CD4-positive, CD25-positive, alpha-beta regulatory T cell (primary cell): ENCODE measurements around the gene AKR1C3. TPM values are rescaled to one million over a fixed set of nuclear protein-coding genes. Genes with fewer than 3 reads are reported as not detected.
"Not testable (repeated sequence)": the region's sequence is repeated elsewhere in the genome, so short reads cannot be mapped to it uniquely, and the experiment has no call there.

Experiments used
- ATAC-seq, 2 donors: fragments of 150-1000 bp; cut with Tn5 transposase; one replicate each; pipeline ENCODE4 v1.10.0; 2021; ENCODE audit warnings: low read depth in 2 of 2, moderate number of reproducible peaks in 2 of 2, moderate library complexity in 1 of 2
- DNase-seq, 3 donors: peaks; one replicate each; pipeline versions ENCODE4 v3.0.0 to v3.0.0-alpha.2; 2012 to 2022; ENCODE audit warnings: mixed read lengths in 1 of 3
- H3K27ac ChIP-seq: one replicate; pipeline ENCODE4 v1.7.0; 2013; ENCODE audit warnings: mild to moderate bottlenecking, low read length; ENCODE audit not compliant: insufficient read depth, poor library complexity, severe bottlenecking
- H3K27me3 ChIP-seq: one replicate; pipeline ENCODE4 v1.7.0; 2013; ENCODE audit warnings: low read length; ENCODE audit not compliant: control insufficient read depth, insufficient read depth
- H3K36me3 ChIP-seq: one replicate; pipeline ENCODE4 v1.7.0; 2013; ENCODE audit warnings: mild to moderate bottlenecking, low read length, moderate library complexity; ENCODE audit not compliant: control insufficient read depth, insufficient read depth
- H3K4me1 ChIP-seq: 2 replicates; pipeline ENCODE4 v1.7.0; 2013; ENCODE audit warnings: mild to moderate bottlenecking, low read length; ENCODE audit not compliant: insufficient read depth, control insufficient read depth, poor library complexity, severe bottlenecking
- H3K4me3 ChIP-seq: one replicate; pipeline ENCODE4 v1.7.0; 2013; ENCODE audit warnings: low read depth, mild to moderate bottlenecking, low read length, moderate library complexity
- H3K9me3 ChIP-seq, 2 experiments: 1 replicate in 1 of 2; 2 replicates in 1 of 2; pipeline ENCODE4 v1.7.0; 2013; ENCODE audit warnings: low read length in 2 of 2, mild to moderate bottlenecking in 1 of 2, moderate library complexity in 1 of 2; ENCODE audit not compliant: control insufficient read depth in 2 of 2
- H3K27ac Mint-ChIP-seq, 3 donors: one replicate each; pipeline ENCODE4 v1.8.0; 2020 to 2022; ENCODE audit warnings: mild to moderate bottlenecking in 3 of 3, mixed read lengths in 3 of 3, moderate library complexity in 2 of 3
- H3K27me3 Mint-ChIP-seq: one replicate; pipeline ENCODE4 v1.8.0; 2022; ENCODE audit warnings: mild to moderate bottlenecking, mixed read lengths
- H3K36me3 Mint-ChIP-seq: one replicate; pipeline ENCODE4 v1.8.0; 2020; ENCODE audit warnings: mixed read lengths
- H3K4me1 Mint-ChIP-seq, 4 donors: one replicate each; pipeline ENCODE4 v1.8.0; 2020 to 2022; ENCODE audit warnings: mixed read lengths in 4 of 4, mild to moderate bottlenecking in 1 of 4
- H3K4me3 Mint-ChIP-seq, 4 donors: one replicate each; pipeline ENCODE4 v1.8.0; 2020 to 2022; ENCODE audit warnings: mild to moderate bottlenecking in 4 of 4, mixed read lengths in 4 of 4, moderate library complexity in 3 of 4
- H3K9me3 Mint-ChIP-seq, 7 donors: one replicate each; pipeline ENCODE4 v1.8.0; 2020 to 2022; ENCODE audit warnings: mixed read lengths in 7 of 7, mild to moderate bottlenecking in 3 of 7, moderate library complexity in 2 of 7
- polyA plus RNA-seq, 4 donors: library from polyadenylated mRNA; unstranded; fragments of 300-500 nt; fragmentation: Illumina TruSeq; gene quantifications; one replicate each; pipeline ENCODE4 v1.2.3, GENCODE V29; 2021
- total RNA-seq: library from RNA; stranded (reverse); gene quantifications from one replicate; pipeline ENCODE4 v1.2.3, GENCODE V29; 2022

AKR1C3 gene
- total and polyA plus RNA-seq, 5 donors from 2014 or later: 7.4 to 49.6 (median 12.3) TPM

DNA sequence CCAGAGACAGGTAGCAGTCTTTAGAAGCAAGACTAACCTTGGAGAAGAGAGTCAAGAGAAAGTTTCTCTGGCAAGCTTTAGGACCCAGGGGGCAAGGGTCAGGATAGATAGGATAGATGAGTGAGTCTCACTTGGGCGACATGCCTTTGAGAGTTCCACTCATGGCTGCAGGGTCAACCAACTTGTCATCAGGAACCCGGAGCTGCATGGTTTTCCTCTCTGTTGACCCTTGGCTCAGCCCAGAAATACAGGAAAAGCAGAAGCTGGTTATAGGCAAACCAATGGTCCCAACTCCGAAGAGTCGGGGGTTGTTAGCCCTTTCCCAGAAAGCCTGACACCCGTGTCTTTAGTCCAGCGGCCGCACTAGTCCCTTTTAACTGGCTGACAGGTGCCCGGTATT, 34.9 kb upstream of the AKR1C3 start:
- H3K4me3 ChIP-seq, ATAC-seq, H3K4me1 Mint-ChIP-seq, H3K27ac Mint-ChIP-seq, H3K9me3 Mint-ChIP-seq, H3K9me3 ChIP-seq, H3K36me3 Mint-ChIP-seq, DNase-seq, H3K27me3 Mint-ChIP-seq, H3K36me3 ChIP-seq, H3K4me1 ChIP-seq, H3K27ac ChIP-seq, H3K4me3 Mint-ChIP-seq, H3K27me3 ChIP-seq: not testable (repeated sequence)

DNA sequence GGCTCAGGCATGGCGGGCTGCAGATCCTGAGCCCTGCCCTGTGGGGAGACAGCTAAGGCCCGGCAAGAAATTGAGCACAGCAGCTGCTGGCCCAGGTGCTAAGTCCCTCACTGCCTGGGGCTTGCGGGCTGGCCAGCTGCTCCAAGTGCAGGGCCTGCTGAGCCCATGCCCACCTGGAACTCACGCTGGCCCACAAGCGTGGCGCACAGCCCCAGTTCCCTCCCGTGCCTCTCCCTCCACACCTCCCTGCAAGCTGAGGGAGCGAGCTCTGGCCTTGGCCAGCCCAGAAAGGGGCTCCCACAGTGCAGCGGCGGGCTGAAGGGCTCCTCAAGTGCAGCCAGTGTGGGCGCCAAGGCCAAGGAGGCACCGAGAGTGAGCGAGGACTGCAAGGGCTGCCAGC, 33.4 kb upstream of the AKR1C3 start:
- H3K4me1 Mint-ChIP-seq, H3K27me3 ChIP-seq, H3K9me3 Mint-ChIP-seq, H3K4me3 ChIP-seq, H3K36me3 ChIP-seq, ATAC-seq, DNase-seq, H3K4me3 Mint-ChIP-seq, H3K36me3 Mint-ChIP-seq, H3K4me1 ChIP-seq, H3K27me3 Mint-ChIP-seq, H3K9me3 ChIP-seq, H3K27ac ChIP-seq, H3K27ac Mint-ChIP-seq: not testable (repeated sequence)

DNA sequence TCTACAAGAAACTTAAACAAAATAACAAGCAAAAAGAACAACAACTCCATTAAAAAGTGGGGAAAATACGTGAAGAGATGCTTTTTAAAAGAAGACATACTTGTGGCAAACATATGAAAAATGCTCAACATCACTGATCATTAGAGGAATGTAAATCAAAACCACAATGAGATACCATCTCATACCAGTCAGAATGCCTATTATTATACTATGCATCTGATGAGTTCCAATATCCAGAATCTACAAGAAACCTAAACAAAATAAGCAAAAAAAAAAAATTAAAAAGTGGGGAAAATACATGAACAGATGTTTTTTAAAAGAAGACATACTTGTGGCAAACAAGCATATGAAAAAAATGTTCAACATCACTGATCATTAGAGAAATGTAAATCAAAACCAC, 29.6 kb upstream of the AKR1C3 start:
- H3K27ac Mint-ChIP-seq: no peak overlapping the region
- peaks cover 0 to 3% (median 0%) of the 10 kb centered on the region in 4 donors for H3K4me1 Mint-ChIP-seq

DNA sequence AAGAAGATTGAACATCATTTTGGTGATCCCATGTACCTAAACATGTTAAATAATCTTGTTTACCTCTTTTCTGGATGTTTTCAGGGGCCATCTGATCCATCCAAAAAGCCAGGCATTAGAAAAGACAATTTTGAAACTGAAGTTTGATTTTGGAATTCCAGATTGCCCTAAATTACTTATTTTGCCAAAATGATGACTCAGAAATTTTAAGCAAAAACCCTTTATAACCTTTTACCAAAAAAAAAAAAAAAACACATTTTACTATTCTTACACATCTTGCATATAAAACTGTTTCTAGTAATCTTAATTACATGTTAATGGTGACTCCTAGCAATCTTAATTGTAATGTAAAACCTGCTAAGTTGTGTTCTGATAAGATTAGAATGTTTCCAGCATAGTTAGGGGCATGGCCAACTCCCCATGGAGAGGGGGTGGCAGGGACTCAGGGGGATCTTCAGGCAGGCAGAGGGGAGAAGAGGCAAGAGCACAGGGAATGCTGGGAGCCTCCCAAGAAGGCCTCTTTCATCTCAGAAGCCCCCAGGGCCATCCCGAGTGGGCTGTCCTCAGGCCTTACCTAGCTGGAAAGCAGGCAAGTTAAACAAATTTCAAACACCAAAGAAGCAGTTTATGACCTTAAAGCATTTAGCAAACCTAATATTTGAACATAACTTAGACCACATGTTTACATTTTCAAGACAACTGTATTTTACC, 25.8 kb upstream of the AKR1C3 start:
- Mint-ChIP-seq H3K36me3 (no peaks in the 10 kb centered on the region), H3K4me3 (no peak overlapping the region), H3K27me3 (no peaks in the 10 kb centered on the region), H3K4me1 (peaks cover 0 to 3% (median 0%) of the 10 kb centered on the region in 4 donors), H3K27ac (no peak overlapping the region), H3K9me3 (peaks cover 0 to 2% (median 0%) of the 10 kb centered on the region in 7 donors)
- Histone ChIP-seq H3K4me1 (no peaks in the 10 kb centered on the region), H3K36me3 (no peaks in the 10 kb centered on the region), H3K27me3 (no peaks in the 10 kb centered on the region), H3K9me3 (no peaks in the 10 kb centered on the region), H3K4me3 (no peak overlapping the region), H3K27ac (no peak overlapping the region)
- ATAC-seq: no peak
- no peak for DNase-seq

More for the DNA sequence above, 29.6 kb upstream of the AKR1C3 start:
- Histone ChIP-seq H3K27ac (no peak overlapping the region), H3K4me1 (no peaks in the 10 kb centered on the region), H3K36me3 (no peaks in the 10 kb centered on the region), H3K4me3 (no peak overlapping the region), H3K9me3 (no peaks in the 10 kb centered on the region), H3K27me3 (no peaks in the 10 kb centered on the region)
- DNase-seq: no peak
- ATAC-seq: no peak
- Mint-ChIP-seq H3K9me3 (peaks cover 0 to 2% (median 0%) of the 10 kb centered on the region in 7 donors), H3K27me3 (no peaks in the 10 kb centered on the region), H3K4me3 (no peak overlapping the region), H3K36me3 (no peaks in the 10 kb centered on the region)

DNA sequence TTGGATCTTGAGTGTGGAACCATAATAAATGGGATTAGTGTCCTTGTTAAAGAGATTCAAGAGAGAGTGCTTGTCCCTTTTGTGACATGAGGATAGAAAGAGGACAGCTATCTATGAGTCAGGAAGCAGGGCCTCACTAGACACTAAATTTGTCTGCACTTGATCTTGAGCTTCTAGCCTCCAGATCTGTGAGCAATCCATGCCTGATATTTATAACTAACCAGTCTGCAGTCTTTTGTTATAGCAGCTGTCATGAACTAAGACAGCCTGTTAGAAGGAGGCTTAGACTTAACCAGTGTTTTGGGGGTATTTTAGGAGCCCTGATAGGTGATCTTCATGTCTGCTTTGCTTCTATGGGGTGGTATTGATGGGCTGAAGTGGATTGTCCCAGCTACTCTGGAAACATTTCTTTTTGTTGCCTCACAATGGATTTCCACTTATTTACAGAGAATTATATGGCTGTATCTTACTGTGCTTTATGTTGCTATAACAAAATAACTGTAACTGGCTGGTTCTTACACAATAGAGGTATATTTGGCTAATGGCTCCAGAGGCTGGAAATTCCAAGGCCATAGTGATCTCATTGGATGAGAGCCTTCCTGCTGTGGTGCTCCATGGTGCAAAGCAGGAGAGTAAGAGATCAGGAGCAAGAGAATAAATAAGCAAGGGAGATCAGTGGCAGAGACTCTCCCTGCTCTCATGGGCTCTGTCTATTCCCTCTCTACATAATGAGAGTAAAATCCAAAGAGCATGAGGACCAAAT, 23.4 kb upstream of the AKR1C3 start:
- Histone ChIP-seq H3K9me3 (no peaks in the 10 kb centered on the region), H3K27me3 (no peaks in the 10 kb centered on the region), H3K27ac (no peak overlapping the region), H3K4me3 (no peak overlapping the region), H3K36me3 (no peaks in the 10 kb centered on the region), H3K4me1 (no peaks in the 10 kb centered on the region)
- H3K9me3 Mint-ChIP-seq: peaks cover 0 to 2% (median 0%) of the 10 kb centered on the region in 7 donors
- no peak overlapping the region for H3K27ac Mint-ChIP-seq
- no peaks in the 10 kb centered on the region for H3K27me3 Mint-ChIP-seq
- ATAC-seq (no peak), DNase-seq (no peak)
- no peaks in the 10 kb centered on the region for H3K4me1 Mint-ChIP-seq
- H3K4me3 Mint-ChIP-seq: no peak overlapping the region
- H3K36me3 Mint-ChIP-seq: no peaks in the 10 kb centered on the region

DNA sequence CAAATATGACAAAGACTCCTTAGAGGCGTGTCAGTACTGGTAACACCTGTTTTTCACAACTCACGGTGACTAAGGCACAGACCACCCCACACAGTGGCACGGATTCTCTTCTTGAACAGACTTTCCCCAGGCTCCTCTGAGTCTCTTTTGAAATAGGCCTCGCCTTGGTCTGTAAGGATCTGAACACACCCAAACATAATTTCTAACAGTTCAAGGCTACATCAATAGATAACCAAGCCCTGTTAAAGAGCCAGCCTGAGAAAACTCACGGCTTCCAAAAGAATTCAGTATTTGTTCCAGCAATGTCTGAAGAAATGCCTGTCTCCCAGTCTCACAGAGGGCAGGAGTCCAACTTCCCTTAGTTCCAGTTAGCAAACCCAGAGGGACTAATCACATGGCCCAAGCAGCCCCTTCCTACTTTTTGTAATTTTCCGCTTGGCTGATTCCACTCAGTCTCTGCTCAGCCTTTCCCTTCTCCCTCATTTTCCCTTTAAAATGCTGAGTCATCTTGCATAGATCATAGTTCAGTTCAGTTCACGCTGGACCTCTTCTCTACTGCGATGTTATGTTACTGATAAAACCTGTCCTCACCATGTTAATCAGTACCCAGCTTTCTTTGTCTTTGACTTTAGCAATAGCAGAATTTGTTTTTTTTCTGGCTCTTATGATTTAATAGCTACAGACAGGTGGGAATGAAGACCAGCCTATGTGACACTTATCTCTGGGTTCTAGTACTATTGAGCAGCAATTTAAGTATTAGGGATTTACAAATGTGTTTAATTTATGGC, 22.6 kb upstream of the AKR1C3 start:
- H3K27me3 Mint-ChIP-seq: no peaks in the 10 kb centered on the region
- H3K4me1 ChIP-seq: no peaks in the 10 kb centered on the region
- no peaks in the 10 kb centered on the region for H3K36me3 ChIP-seq
- DNase-seq (no peak), ATAC-seq (no peak)
- no peak overlapping the region for H3K27ac ChIP-seq
- H3K27ac Mint-ChIP-seq: no peak overlapping the region
- H3K9me3 Mint-ChIP-seq: peaks cover 0 to 2% (median 0%) of the 10 kb centered on the region in 7 donors
- no peaks in the 10 kb centered on the region for H3K9me3 ChIP-seq
- no peaks in the 10 kb centered on the region for H3K36me3 Mint-ChIP-seq
- no peaks in the 10 kb centered on the region for H3K4me1 Mint-ChIP-seq
- no peaks in the 10 kb centered on the region for H3K27me3 ChIP-seq
- no peak overlapping the region for H3K4me3 ChIP-seq
- H3K4me3 Mint-ChIP-seq: no peak overlapping the region

DNA sequence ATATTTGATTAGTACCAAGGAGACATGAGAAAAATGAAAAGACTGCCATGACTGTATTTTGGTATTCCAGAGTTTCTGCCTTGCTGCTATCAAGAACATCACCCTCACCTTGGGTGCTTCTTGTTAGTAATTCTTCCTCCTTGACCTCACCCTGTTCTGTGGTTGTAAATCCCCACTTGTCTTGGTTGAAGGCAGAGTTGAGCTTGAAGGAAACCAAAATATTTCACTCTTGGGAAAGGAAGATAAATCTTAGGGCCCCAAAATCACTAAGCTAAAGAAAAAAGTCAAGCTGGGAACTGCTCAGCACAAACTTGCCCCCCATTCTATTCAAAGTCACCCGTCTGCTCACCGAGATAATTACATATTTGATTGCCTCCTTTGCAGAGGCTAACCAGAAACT, 20.6 kb upstream of the AKR1C3 start:
- Histone ChIP-seq H3K4me3 (no peak overlapping the region), H3K9me3 (no peaks in the 10 kb centered on the region), H3K27me3 (no peaks in the 10 kb centered on the region), H3K36me3 (no peaks in the 10 kb centered on the region), H3K4me1 (no peaks in the 10 kb centered on the region), H3K27ac (no peak overlapping the region)
- Mint-ChIP-seq H3K27me3 (no peaks in the 10 kb centered on the region), H3K36me3 (no peaks in the 10 kb centered on the region), H3K27ac (no peak overlapping the region), H3K4me1 (no peaks in the 10 kb centered on the region), H3K9me3 (peaks cover 0 to 2% (median 0%) of the 10 kb centered on the region in 7 donors), H3K4me3 (no peak overlapping the region)
- no peak for ATAC-seq
- DNase-seq: no peak
